Smooth muscle cell of bladder (primary cell): Measurements from ENCODE around the gene DYDC2. TPM values are rescaled to one million over a fixed set of nuclear protein-coding genes. Genes with fewer than 3 reads are reported as not detected.

ENCODE experiments used
- total RNA-seq: library from RNA; depleted of rRNA; stranded (reverse); fragments of >200 nt; gene quantifications from 2 replicates; pipeline ENCODE4 v1.2.3, GENCODE V29; 2014

The DYDC2 gene, protein sequence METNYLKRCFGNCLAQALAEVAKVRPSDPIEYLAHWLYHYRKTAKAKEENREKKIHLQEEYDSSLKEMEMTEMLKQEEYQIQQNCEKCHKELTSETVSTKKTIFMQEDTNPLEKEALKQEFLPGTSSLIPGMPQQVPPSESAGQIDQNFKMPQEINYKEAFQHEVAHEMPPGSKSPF
- total RNA-seq: not detected in 2 replicates

DNA sequence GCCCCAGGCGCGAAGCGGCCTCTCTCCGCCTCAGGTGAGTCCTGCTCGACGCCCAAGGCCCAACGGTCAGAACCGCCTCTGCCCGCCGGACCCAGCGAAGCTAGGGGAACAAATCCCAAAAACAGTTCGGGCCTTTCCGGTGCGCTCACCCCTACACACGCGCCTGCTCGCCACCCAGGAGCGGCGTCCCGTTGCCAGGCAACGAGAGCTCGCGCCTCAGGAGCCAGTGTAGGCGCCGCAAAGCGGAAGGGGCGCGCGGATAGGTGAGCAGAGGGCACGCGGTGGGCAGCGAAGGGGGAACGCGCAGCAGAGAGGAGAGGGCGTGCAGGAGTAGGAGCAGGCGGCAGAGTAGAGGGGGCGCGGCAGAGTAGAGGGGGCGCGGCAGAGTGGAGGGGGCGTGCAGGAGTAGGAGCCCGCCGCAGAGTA is at the start of gene DYDC2, which contains the start of gene DYDC1:
TSS of gene DYDC2 (plus strand) at position 219 of the 426 bp plus-strand sequence. CDS start 5,663 bp downstream, outside the sequence.
TSS of gene DYDC1 (minus strand) at position 193 of the 426 bp plus-strand sequence. CDS start 4,154 bp downstream, outside the sequence.

DNA sequence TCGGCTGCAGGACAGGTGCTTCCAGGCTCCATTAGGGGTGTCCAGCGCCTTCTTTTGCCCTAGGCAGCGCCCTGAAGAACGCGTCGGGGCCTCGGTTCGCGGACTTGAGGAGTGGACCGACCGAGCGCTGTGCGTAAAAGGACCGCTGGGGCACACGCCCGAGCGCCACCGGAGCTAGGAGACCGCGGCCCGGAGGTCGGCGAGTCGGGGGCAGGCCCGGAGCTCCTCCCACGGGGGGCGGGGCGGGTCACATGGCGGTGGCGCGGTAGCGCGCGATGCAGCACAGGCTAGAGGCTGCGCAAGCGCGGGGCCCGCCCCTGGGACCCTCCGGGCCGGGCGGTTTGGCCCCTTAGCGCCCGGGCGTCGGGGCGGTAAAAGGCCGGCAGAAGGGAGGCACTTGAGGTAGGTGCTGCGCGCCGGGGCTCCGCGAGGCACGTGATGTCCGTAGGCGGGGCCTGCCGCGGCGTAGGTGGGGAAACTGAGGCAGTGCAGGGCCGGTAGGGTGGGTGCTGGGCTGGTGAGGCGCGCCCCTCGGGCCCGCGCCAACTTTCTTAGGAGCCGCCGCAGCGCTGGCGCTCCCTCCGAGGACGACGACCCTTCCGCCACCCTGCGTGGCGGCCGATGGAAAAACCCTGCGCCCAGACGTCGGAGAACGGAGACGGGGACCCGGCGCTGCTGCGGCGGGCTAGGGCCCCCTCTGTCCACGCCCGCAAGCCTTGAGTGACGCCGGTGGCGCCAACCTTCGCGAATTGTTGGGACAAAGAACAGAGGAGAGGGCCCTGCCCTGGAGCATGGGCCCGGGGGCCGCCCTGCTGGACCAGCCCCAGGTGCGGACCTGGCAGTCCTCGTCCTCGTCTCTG is 51.9 kb downstream of the DYDC2 start, which contains the start of gene PRXL2A:
TSS of gene PRXL2A (plus strand) at position 310 of the 860 bp plus-strand sequence. CDS start 11,917 bp downstream, outside the sequence.

Other genes starting within 250 kb of the DYDC2 start
- 12.3 and 18.9 TPM in 2 replicates for gene PLAC9, start 224.1 kb upstream of the DYDC2 start, total RNA-seq
- 52.5 and 82.4 TPM in 2 replicates for gene ANXA11, start 151.2 kb upstream of the DYDC2 start, total RNA-seq
- not detected in 2 replicates for gene MAT1A, start 67.1 kb upstream of the DYDC2 start, total RNA-seq
- gene DYDC1, start within 50 bp of the DYDC2 start, total RNA-seq: not detected in 2 replicates
- gene PRXL2A, start 51.8 kb downstream of the DYDC2 start, total RNA-seq: 3.6 and 4.9 TPM in 2 replicates
- gene TSPAN14, start 97.5 kb downstream of the DYDC2 start, total RNA-seq: 7.4 and 12.0 TPM in 2 replicates
- not detected in 2 replicates for gene SH2D4B, start 181.1 kb downstream of the DYDC2 start, total RNA-seq